HepG2 (cell line): Measurements from ENCODE around the gene SRGAP3. TPM values are rescaled to one million over a fixed set of nuclear protein-coding genes. Genes with fewer than 3 reads are reported as not detected.

Experiments
- ATAC-seq: fragments of 200-7000 bp; cut with Tn5 transposase; 3 replicates; pipeline ENCODE4 v1.9.1; 2020; ENCODE audit warnings: mild to moderate bottlenecking, moderate library complexity
- BruUV-seq: library from RNA; stranded (reverse); fragments of 400-500 nt; replicated peaks from 2 replicates; lab custom pipeline; 2021; lab: Mats Ljungman, UMichigan
- CTCF ChIA-PET: fragments of 300-600 bp; formaldehyde crosslinking; extraction: SDS; loops from one replicate; lab custom pipeline; 2021; ENCODE audit warnings: low total read pairs, inconsistent platforms, low intra/inter-chr PET ratio; lab: Yijun Ruan, JAX
- POLR2A ChIA-PET: fragments of 350-600 bp; sonication (Branson Sonifier 250); formaldehyde crosslinking; loops from one replicate; lab custom pipeline; 2020; ENCODE audit warnings: antibody characterized with exemption, inconsistent platforms; lab: Yijun Ruan, JAX
- DNase-seq: peaks from one replicate; pipeline ENCODE4 v3.0.0-alpha.2; 2015; ENCODE audit warnings: low spot score
- FAIRE-seq: peaks from 3 replicates; lab custom pipeline; 2011; peaks lifted over from hg19 to GRCh38; lab: Jason Lieb, UNC
- H2AFZ ChIP-seq: one replicate; pipeline ENCODE4 v1.6.1; 2011; ENCODE audit warnings: low read length, inconsistent platforms
- H3K27ac ChIP-seq: fragments of 300-600 bp; 3 replicates; pipeline ENCODE4 v1.8.0; 2011; ENCODE audit warnings: mixed run types, mild to moderate bottlenecking, mixed read lengths, low read length, inconsistent platforms; ENCODE audit not compliant: insufficient read depth; ENCODE audit errors: extremely low read length
- H3K27me3 ChIP-seq, 2 experiments: fragments of 200-600 bp in 1 of 2; 2 replicates in 1 of 2; 3 replicates in 1 of 2; pipeline versions ENCODE4 v1.6.0 to v1.8.0; 2011; ENCODE audit warnings: low read length in 2 of 2, mild to moderate bottlenecking in 2 of 2, moderate library complexity in 2 of 2, inconsistent platforms in 1 of 2; ENCODE audit not compliant: insufficient read depth in 2 of 2, control insufficient read depth in 1 of 2
- H3K36me3 ChIP-seq, 2 experiments: fragments of 200-600 bp in 1 of 2; replicated peaks in 1 of 2; 2 replicates in 1 of 2; 3 replicates in 1 of 2; pipeline versions ENCODE4 v1.5.1 to v1.8.0; 2011; ENCODE audit warnings: low read length in 2 of 2, inconsistent platforms in 1 of 2; ENCODE audit not compliant: insufficient read depth in 2 of 2, control insufficient read depth in 1 of 2
- H3K4me1 ChIP-seq: 2 replicates; pipeline ENCODE4 v1.5.1; 2012; ENCODE audit warnings: low read length, inconsistent platforms; ENCODE audit not compliant: insufficient read depth
- H3K4me2 ChIP-seq: 2 replicates; pipeline ENCODE4 v1.6.0; 2011; ENCODE audit warnings: low read depth, low read length, inconsistent platforms
- H3K4me3 ChIP-seq, 3 experiments: fragments of 200-600 bp in 1 of 3; sonication (generic), shearing (Covaris generic) in 1 of 3; replicated peaks in 1 of 3; 2 replicates each; pipeline ENCODE4 v1.5.1; 2011 to 2016; ENCODE audit warnings: low read length in 3 of 3, inconsistent platforms in 2 of 3, low read depth in 2 of 3, mild to moderate bottlenecking in 2 of 3, control low read depth in 1 of 3, mixed read lengths in 1 of 3; ENCODE audit not compliant: insufficient read depth in 1 of 3
- H3K79me2 ChIP-seq: one replicate; pipeline ENCODE4 v1.6.1; 2011; ENCODE audit warnings: low read length, inconsistent platforms; ENCODE audit not compliant: insufficient read depth
- H3K9ac ChIP-seq: 2 replicates; pipeline ENCODE4 v1.6.0; 2011; ENCODE audit warnings: mild to moderate bottlenecking, low read depth, low read length, inconsistent platforms; ENCODE audit not compliant: insufficient read depth
- H3K9me3 ChIP-seq: 2 replicates; pipeline ENCODE4 v1.5.1; 2012; ENCODE audit warnings: mild to moderate bottlenecking, low read length
- H4K20me1 ChIP-seq: 2 replicates; pipeline ENCODE4 v1.6.0; 2011; ENCODE audit warnings: inconsistent platforms, mild to moderate bottlenecking, low read length, moderate library complexity; ENCODE audit not compliant: insufficient read depth
- CC2D1A ChIP-seq: sonication (generic); formaldehyde crosslinking; IDR thresholded peaks from 2 replicates; pipeline ENCODE4 v1.8.1; 2023; ENCODE audit warnings: mild to moderate bottlenecking, missing genetic modification reagents
- GATA4 ChIP-seq: sonication (generic); IDR thresholded peaks from 2 replicates; pipeline ENCODE4 v1.6.1; 2016; ENCODE audit warnings: antibody characterized with exemption, low read depth, borderline replicate concordance
- JUND ChIP-seq: sonication (generic); formaldehyde crosslinking; IDR thresholded peaks from 2 replicates; pipeline ENCODE4 v1.8.0; 2022; ENCODE audit warnings: mild to moderate bottlenecking, missing genetic modification reagents
- KLF6 ChIP-seq: IDR thresholded peaks from 2 replicates; pipeline ENCODE4 v1.8.0; 2016; ENCODE audit warnings: missing biosample characterization, missing genetic modification reagents
- MAFF ChIP-seq: IDR thresholded peaks from 2 replicates; pipeline ENCODE4 v1.6.1; 2011; ENCODE audit warnings: low read depth, low read length, improper control_type of control experiment
- MBD4 ChIP-seq: IDR thresholded peaks from 2 replicates; pipeline ENCODE4 v1.6.1; 2012; ENCODE audit warnings: low read length, inconsistent platforms, borderline replicate concordance
- MYNN ChIP-seq: sonication (generic); formaldehyde crosslinking; IDR thresholded peaks from 2 replicates; pipeline ENCODE4 v1.4.0; 2020; ENCODE audit warnings: mild to moderate bottlenecking, low read depth, missing genetic modification reagents
- PCBP2 ChIP-seq: fragments of 200-400 bp; formaldehyde crosslinking; optimal IDR thresholded peaks from 2 replicates; pipeline ENCODE3; 2018; ENCODE audit warnings: low read length, low read depth; ENCODE audit not compliant: poor library complexity, severe bottlenecking
- RAD51 ChIP-seq: fragments of 450-650 bp; IDR thresholded peaks from 2 replicates; pipeline ENCODE4 v1.6.1; 2016; ENCODE audit warnings: borderline replicate concordance
- STAT5B ChIP-seq: sonication (generic); formaldehyde crosslinking; IDR thresholded peaks from 2 replicates; pipeline ENCODE4 v1.4.0; 2020; ENCODE audit warnings: missing genetic modification reagents
- TAF1 ChIP-seq: sonication (generic); formaldehyde crosslinking; IDR thresholded peaks from 2 replicates; pipeline ENCODE4 v1.4.0; 2020; ENCODE audit warnings: missing genetic modification reagents
- YEATS4 ChIP-seq: sonication (generic); formaldehyde crosslinking; IDR thresholded peaks from 2 replicates; pipeline ENCODE4 v1.4.0; 2020; ENCODE audit warnings: missing genetic modification reagents, borderline replicate concordance
- ZBTB14 ChIP-seq: sonication (generic); formaldehyde crosslinking; IDR thresholded peaks from 2 replicates; pipeline ENCODE4 v1.4.0; 2020; ENCODE audit warnings: missing genetic modification reagents
- ZNF180 ChIP-seq: sonication (generic); formaldehyde crosslinking; IDR thresholded peaks from 2 replicates; pipeline ENCODE4 v1.4.0; 2020; ENCODE audit warnings: low read depth, missing genetic modification reagents, borderline replicate concordance
- ZNF280B ChIP-seq: sonication (generic); formaldehyde crosslinking; IDR thresholded peaks from 2 replicates; pipeline ENCODE4 v1.5.0; 2020; ENCODE audit warnings: missing genetic modification reagents, mild to moderate bottlenecking, borderline replicate concordance
- ZNF431 ChIP-seq: sonication (generic); formaldehyde crosslinking; IDR thresholded peaks from 2 replicates; pipeline ENCODE4 v1.9.0; 2022; ENCODE audit warnings: missing genetic modification reagents, low read depth, mild to moderate bottlenecking, borderline replicate concordance
- ZNF562 ChIP-seq: sonication (generic); formaldehyde crosslinking; IDR thresholded peaks from 2 replicates; pipeline ENCODE4 v1.8.0; 2022; ENCODE audit warnings: missing genetic modification reagents, borderline replicate concordance
- ZNF674 ChIP-seq: sonication (generic); formaldehyde crosslinking; IDR thresholded peaks from 2 replicates; pipeline ENCODE4 v1.5.0; 2020; ENCODE audit warnings: low read depth, mild to moderate bottlenecking, missing genetic modification reagents
- ZNF713 ChIP-seq: sonication (generic); formaldehyde crosslinking; IDR thresholded peaks from 2 replicates; pipeline ENCODE4 v1.4.0; 2020; ENCODE audit warnings: mild to moderate bottlenecking, missing genetic modification reagents
- WGBS: methylation state at CpG from one replicate; pipeline ENCODE4 v1.1.6; 2017; ENCODE audit warnings: low lambda C conversion rate; 5-methylcytosine and 5-hydroxymethylcytosine counted together
- in situ Hi-C: cut with HindIII; loops from 2 replicates; pipeline ENCODE4 v1.10.0; 2017; ENCODE audit warnings: low pct_unique_long_range_greater_than_20kb; ENCODE audit not compliant: extremely low pct_ligation_motif_present
- intact Hi-C: fragments of 100-400 bp; cut with micrococcal nuclease; formaldehyde crosslinking; loops from one replicate; pipeline ENCODE4 v1.10.0; 2022; ENCODE audit not compliant: unreplicated experiment
- polyA plus RNA-seq, 8 experiments: library from polyadenylated mRNA; depleted of rRNA in 3 of 8; stranded (reverse) in 7 of 8; unstranded in 1 of 8; fragments of >200 nt; fragmentation: Illumina TruSeq in 4 of 8; extraction: Trizol in 4 of 8; gene quantifications; 2 replicates each; pipeline versions ENCODE4 v1.2.1 to v1.2.3, GENCODE V29; 2011 to 2016; ENCODE audit warnings: low read depth in 4 of 8, missing spikeins in 1 of 8, mixed read lengths in 1 of 8; ENCODE audit not compliant: insufficient read depth in 1 of 8
- total RNA-seq, 5 experiments: library from RNA; depleted of rRNA; stranded (reverse); fragments of >200 nt; fragmentation: Illumina TruSeq; extraction: Trizol; gene quantifications; 2 replicates each; pipeline ENCODE4 v1.2.3, GENCODE V29; 2016; ENCODE audit warnings: low read depth in 1 of 5

Gene SRGAP3
- total and polyA plus RNA-seq, 2 of the 13 experiments (the other 11 are each of a cell fraction or from before 2014, with no cell fraction given) = 1.2 to 1.4 TPM

- TF ChIP-seq JUND (CRISPR knock-in tag) (no peak), CC2D1A (no peak), MBD4 (no peak), ZNF280B (CRISPR knock-in tag) (no peak), MAFF (no peak), YEATS4 (CRISPR knock-in tag) (no peak), RAD51 (no peak), MYNN (CRISPR knock-in tag) (no peak)
These were observed 42.2 kb downstream of the SRGAP3 start (continued) for GRCh38 chr3:9207116-9207763.

GRCh38 chr3:9206287-9206686, 43.2 kb downstream of the SRGAP3 start:
- H3K79me2 ChIP-seq = no peaks in the 10 kb centered on the region
- intact Hi-C loops = no loop called here
- no peak overlapping the region for H3K4me2 ChIP-seq
- no peak overlapping the region for H3K9ac ChIP-seq
- ChIA-PET CTCF (no interaction called here), POLR2A (no interaction called here)
- TF ChIP-seq PCBP2 (no peak), GATA4 (no peak), ZNF431 (CRISPR knock-in tag) (no peak), TAF1 (CRISPR knock-in tag) (no peak), ZNF180 (CRISPR knock-in tag) (no peak), ZBTB14 (no peak), ZNF674 (CRISPR knock-in tag) (no peak), ZNF562 (CRISPR knock-in tag) (no peak), ZNF713 (CRISPR knock-in tag) (no peak), STAT5B (CRISPR knock-in tag) (no peak), KLF6 (CRISPR knock-in tag) (no peak)
- no peaks in the 10 kb centered on the region for H3K9me3 ChIP-seq
- H3K27me3 ChIP-seq = 0 out of 5 replicates have a peak, but pooled peaks cover 0 to 1% of the 10 kb centered on the region in 2 experiments
- ATAC-seq (no peak), FAIRE-seq (no peak), DNase-seq (no peak)
- H3K36me3 ChIP-seq = no peaks in the 10 kb centered on the region
- BruUV-seq = no TSS peak
- H3K27ac ChIP-seq = no peak overlapping the region
- H3K4me1 ChIP-seq = peaks cover 21% of the 10 kb centered on the region
- H3K4me3 ChIP-seq = no peak overlapping the region
- WGBS = 83% methylated on average over 4 of the region's 4 CpGs
- H4K20me1 ChIP-seq = no peaks in the 10 kb centered on the region
- no peak overlapping the region for H2AFZ ChIP-seq
- in situ Hi-C loops = no loop called here
